Activated CD4-positive, alpha-beta T cell treated with anti-CD3 and anti-CD28 coated beads, Interleukin-2, amount 50 U/mL, for 16 hours (primary cell): ENCODE results near the gene MBD3.
"Not testable (repeated sequence)": the region's sequence is repeated elsewhere in the genome, so short reads cannot be mapped to it uniquely, and the experiment has no call there.

Source experiments
- DNase-seq: peaks from one replicate; pipeline ENCODE4 v3.0.0-alpha.2; 2020

The MBD3 gene

GRCh38 chr19:1568320-1569019 lies 24.2 kb downstream of the MBD3 start, which contains the start of gene MEX3D:
Gene MEX3D, minus strand, starts transcription at chr19:1568325. Its CDS starts 267 bp downstream, at chr19:1568058.
- peak; percentile 76 for DNase-seq

GRCh38 chr19:1567848-1568227 lies 24.8 kb downstream of the MBD3 start:
- no peak for DNase-seq

GRCh38 chr19:1567116-1567847 lies 25.4 kb downstream of the MBD3 start:
- DNase-seq = no peak

- no peak for DNase-seq
These were observed 26.1 kb downstream of the MBD3 start for GRCh38 chr19:1566392-1567115.

- DNase-seq = no peak
These were observed 29.4 kb downstream of the MBD3 start for GRCh38 chr19:1563251-1563650.

GRCh38 chr19:1561236-1561842 lies 31.3 kb downstream of the MBD3 start:
- DNase-seq = no peak

- DNase-seq = no peak
These were observed 32.3 kb downstream of the MBD3 start for GRCh38 chr19:1560286-1560882.

GRCh38 chr19:1558552-1558951 lies 34.1 kb downstream of the MBD3 start:
- DNase-seq = no peak

GRCh38 chr19:1556390-1557070 lies 36.1 kb downstream of the MBD3 start:
- DNase-seq = no peak

- DNase-seq = no peak
These were observed 36.9 kb downstream of the MBD3 start for GRCh38 chr19:1555487-1556389.

- DNase-seq = no peak
These were observed 37.7 kb downstream of the MBD3 start for GRCh38 chr19:1554968-1555367.

GRCh38 chr19:1553415-1553814 lies 39.2 kb downstream of the MBD3 start:
- DNase-seq = no peak

GRCh38 chr19:1551068-1552040 lies 41.3 kb downstream of the MBD3 start:
- no peak for DNase-seq

GRCh38 chr19:1549332-1549945 lies 43.2 kb downstream of the MBD3 start:
- DNase-seq = no peak

GRCh38 chr19:1540365-1540925 lies 52.2 kb downstream of the MBD3 start:
- DNase-seq = no peak

GRCh38 chr19:1539749-1540148 lies 52.9 kb downstream of the MBD3 start:
- not testable (repeated sequence) for DNase-seq

GRCh38 chr19:1538978-1539377 lies 53.7 kb downstream of the MBD3 start:
- DNase-seq = no peak

GRCh38 chr19:1535699-1536098 lies 57.0 kb downstream of the MBD3 start:
- not testable (repeated sequence) for DNase-seq

- DNase-seq = no peak
These were observed 57.7 kb downstream of the MBD3 start for GRCh38 chr19:1534972-1535371.
